Heart left ventricle (tissue), 16 donors: ENCODE measurements around the gene DOCK8. TPM values are rescaled to one million over a fixed set of nuclear protein-coding genes. Genes with fewer than 3 reads are reported as not detected.
"Not testable (repeated sequence)": the region's sequence is repeated elsewhere in the genome, so short reads cannot be mapped to it uniquely, and the experiment has no call there.

Experiments used
- ATAC-seq, 4 donors: fragments of 200-7000 bp; cut with Tn5 transposase; one replicate each; pipeline ENCODE4 v1.9.1; 2020 to 2022; ENCODE audit warnings: moderate library complexity in 4 of 4, mild to moderate bottlenecking in 3 of 4, moderate number of reproducible peaks in 1 of 4
- DNase-seq, 5 donors: peaks; one replicate each; pipeline ENCODE4 v3.0.0-alpha.2; 2020
- H3K27ac ChIP-seq, 12 donors: fragments of 200-600 bp; sonication (generic) in 4 of 12; one replicate each; pipeline versions ENCODE4 v1.5.0 to v1.8.0; 2016 to 2022; ENCODE audit warnings: mild to moderate bottlenecking in 2 of 12
- H3K27me3 ChIP-seq, 9 donors: fragments of 200-600 bp; sonication (generic) in 2 of 9; one replicate each; pipeline versions ENCODE4 v1.5.1 to v1.8.0; 2016 to 2022; ENCODE audit warnings: mild to moderate bottlenecking in 3 of 9
- H3K36me3 ChIP-seq, 9 donors: fragments of 200-600 bp; sonication (generic) in 2 of 9; one replicate each; pipeline versions ENCODE4 v1.5.0 to v1.8.0; 2018 to 2022; ENCODE audit warnings: mild to moderate bottlenecking in 2 of 9
- H3K4me1 ChIP-seq, 12 donors: fragments of 200-600 bp; sonication (generic) in 4 of 12; one replicate each; pipeline versions ENCODE4 v1.5.0 to v1.8.0; 2016 to 2022; ENCODE audit warnings: mild to moderate bottlenecking in 3 of 12
- H3K4me3 ChIP-seq, 12 donors: fragments of 200-600 bp; sonication (generic) in 4 of 12; one replicate each; pipeline versions ENCODE4 v1.5.0 to v1.8.0; 2017 to 2022; ENCODE audit warnings: mild to moderate bottlenecking in 9 of 12, moderate library complexity in 4 of 12
- H3K9me3 ChIP-seq, 12 donors: fragments of 200-600 bp; sonication (generic) in 4 of 12; one replicate each; pipeline versions ENCODE4 v1.5.0 to v1.8.0; 2016 to 2022; ENCODE audit warnings: mild to moderate bottlenecking in 1 of 12
- POLR2A ChIP-seq, 2 donors: fragments of 450-650 bp; IDR thresholded peaks; one replicate each; pipeline ENCODE4 v1.6.1; 2017; ENCODE audit warnings: antibody characterized with exemption in 2 of 2, mild to moderate bottlenecking in 2 of 2, moderate library complexity in 2 of 2
- WGBS, 4 donors: extraction: QIAGEN DNeasy Blood & Tissue Kit in 2 of 4; methylation state at CpG; one replicate each; pipeline versions ENCODE4 v1.1.5 to v1.1.7; 2013 to 2018; 5-methylcytosine and 5-hydroxymethylcytosine counted together
- intact Hi-C, 10 donors: fragments of 100-400 bp; cut with DNase I; formaldehyde crosslinking; loops; one replicate each; pipeline versions ENCODE4 v1.11.1 to v1.14.2; 2022
- polyA plus RNA-seq, 2 donors: library from polyadenylated mRNA; stranded (reverse); fragments of 200-250 nt; gene quantifications; one replicate each; pipeline ENCODE4 v1.2.3, GENCODE V29; 2013
- total RNA-seq, 9 donors: library from RNA; depleted of rRNA in 2 of 9; stranded (reverse); fragments of >200 nt in 2 of 9; fragmentation: NEBNext Ultra II Directional in 3 of 9; extraction: Animal tissue kit (Norgen Biotek cat#: 25700) in 3 of 9; gene quantifications; one replicate each; pipeline versions ENCODE4 v1.1.0 to v1.2.4, GENCODE V29; 2016 to 2023
- TF ChIP-seq, protein P1 (sequence below), 12 donors: fragments of 200-600 bp; sonication (generic) in 4 of 12; IDR thresholded peaks; one replicate each; pipeline versions ENCODE4 v1.5.0 to v1.8.0; 2018 to 2022; ENCODE audit warnings: antibody characterized with exemption in 12 of 12, mild to moderate bottlenecking in 5 of 12
- donor health status: ischemic (EF 13 %, LVEDD 7.1; RV severe dilation, severe dysfunction).
- donor health status: healthy with polysubstance abuse.
- donor health status: DM: no; HTN: yes; CAD: no.
- donor health status: DM: no; HTN: no; CAD: no.
- donor health status: ischemic (EF 25% LVEDD 6.9; RV normal size, moderate dysfunction).
- donor health status: ischemic (EF 25% LVEDD 5.7; RV mildly dilated, moderate dysfunction).
- donor health status: healthy.
- donor health status: DM: yes; HTN: yes; CAD: no.
- donor health status: ischemic (EF 35%, LVEDD 5.7; RV mildly dilated, moderate dysfunction).
- donor health status: nonischemic (EF 11% LVEDD 7.7; RV severe dilation, severe dysfunction).
- donor health status: DM: yes; HTN: yes; CAD: no.
- donor health status: PGD.
- donor health status: ischemic (EF 29% LVEDD 5.4; RV normal size, mild dysfunction).
- donor health status: nonischemic (EF 23%, LVEDD 6.1; RV moderate dilation, normal function).

Gene DOCK8
- total and polyA plus RNA-seq, 11 donors, result 1.2 to 36.1 (median 2.4) TPM

GRCh38 chr9:228929-229695 lies 14.4 kb downstream of the DOCK8 start:
- TF ChIP-seq, protein P1, sequence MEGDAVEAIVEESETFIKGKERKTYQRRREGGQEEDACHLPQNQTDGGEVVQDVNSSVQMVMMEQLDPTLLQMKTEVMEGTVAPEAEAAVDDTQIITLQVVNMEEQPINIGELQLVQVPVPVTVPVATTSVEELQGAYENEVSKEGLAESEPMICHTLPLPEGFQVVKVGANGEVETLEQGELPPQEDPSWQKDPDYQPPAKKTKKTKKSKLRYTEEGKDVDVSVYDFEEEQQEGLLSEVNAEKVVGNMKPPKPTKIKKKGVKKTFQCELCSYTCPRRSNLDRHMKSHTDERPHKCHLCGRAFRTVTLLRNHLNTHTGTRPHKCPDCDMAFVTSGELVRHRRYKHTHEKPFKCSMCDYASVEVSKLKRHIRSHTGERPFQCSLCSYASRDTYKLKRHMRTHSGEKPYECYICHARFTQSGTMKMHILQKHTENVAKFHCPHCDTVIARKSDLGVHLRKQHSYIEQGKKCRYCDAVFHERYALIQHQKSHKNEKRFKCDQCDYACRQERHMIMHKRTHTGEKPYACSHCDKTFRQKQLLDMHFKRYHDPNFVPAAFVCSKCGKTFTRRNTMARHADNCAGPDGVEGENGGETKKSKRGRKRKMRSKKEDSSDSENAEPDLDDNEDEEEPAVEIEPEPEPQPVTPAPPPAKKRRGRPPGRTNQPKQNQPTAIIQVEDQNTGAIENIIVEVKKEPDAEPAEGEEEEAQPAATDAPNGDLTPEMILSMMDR (IDR thresholded peaks at IDR 0.05), result no peak
- TF ChIP-seq POLR2A (IDR thresholded peaks at IDR 0.05), result no peak
- H3K9me3 ChIP-seq, result peaks cover 0 to 11% (median 0%) of the 10 kb centered on the region in 12 donors
- no peak overlapping the region for H3K4me3 ChIP-seq
- no peaks in the 10 kb centered on the region for H3K36me3 ChIP-seq
- peaks cover 0 to 26% (median 0%) of the 10 kb centered on the region in 12 donors for H3K4me1 ChIP-seq
- ATAC-seq, result no peak
- no peak for DNase-seq
- intact Hi-C loops, result loop anchor here in 1 of 10 donors (10.0 kb wide), 1 partner anchor 46 kb away; no protein-coding TSS in a partner anchor
- H3K27me3 ChIP-seq, result no peaks in the 10 kb centered on the region
- no peak overlapping the region for H3K27ac ChIP-seq
- 71 to 84% (median 78%) methylated on average over 5 of the region's 5 CpGs for WGBS, 4 donors

DNA sequence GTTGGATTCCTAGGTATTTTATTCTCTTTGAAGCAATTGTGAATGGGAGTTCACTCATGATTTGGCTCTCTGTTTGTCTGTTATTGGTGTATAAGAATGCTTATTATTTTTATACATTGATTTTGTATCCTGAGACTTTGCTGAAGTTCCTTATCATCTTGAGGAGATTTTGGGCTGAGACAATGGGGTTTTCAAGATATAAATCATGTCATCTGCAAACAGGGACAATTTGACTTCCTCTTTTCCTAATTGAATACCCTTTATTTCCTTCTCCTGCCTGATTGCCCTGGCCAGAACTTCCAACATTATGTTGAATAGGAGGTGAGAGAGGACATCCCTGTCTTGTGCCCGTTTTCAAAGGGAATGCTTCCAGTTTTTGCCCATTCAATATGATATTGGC lies 17.0 kb downstream of the DOCK8 start:
- H3K4me3 ChIP-seq, H3K27ac ChIP-seq, H3K36me3 ChIP-seq, DNase-seq, H3K4me1 ChIP-seq, intact Hi-C loops, H3K27me3 ChIP-seq, ATAC-seq: not testable (repeated sequence)
- 36 to 58% (median 46%) methylated on average over 1 of the region's 1 CpG for WGBS, 4 donors
- H3K9me3 ChIP-seq, result peaks cover 0 to 21% (median 1%) of the 10 kb centered on the region in 12 donors

- ATAC-seq, result not testable (repeated sequence)
- peaks cover 0 to 23% (median under 1%) of the 10 kb centered on the region in 12 donors for H3K9me3 ChIP-seq
- 45 to 63% methylated on average over 1 of the region's 1 CpG; no CpG with 5 or more reads in 2 of the 4 donors for WGBS, 4 donors
Measured at GRCh38 chr9:233708-234107, 19.0 kb downstream of the DOCK8 start.

DNA sequence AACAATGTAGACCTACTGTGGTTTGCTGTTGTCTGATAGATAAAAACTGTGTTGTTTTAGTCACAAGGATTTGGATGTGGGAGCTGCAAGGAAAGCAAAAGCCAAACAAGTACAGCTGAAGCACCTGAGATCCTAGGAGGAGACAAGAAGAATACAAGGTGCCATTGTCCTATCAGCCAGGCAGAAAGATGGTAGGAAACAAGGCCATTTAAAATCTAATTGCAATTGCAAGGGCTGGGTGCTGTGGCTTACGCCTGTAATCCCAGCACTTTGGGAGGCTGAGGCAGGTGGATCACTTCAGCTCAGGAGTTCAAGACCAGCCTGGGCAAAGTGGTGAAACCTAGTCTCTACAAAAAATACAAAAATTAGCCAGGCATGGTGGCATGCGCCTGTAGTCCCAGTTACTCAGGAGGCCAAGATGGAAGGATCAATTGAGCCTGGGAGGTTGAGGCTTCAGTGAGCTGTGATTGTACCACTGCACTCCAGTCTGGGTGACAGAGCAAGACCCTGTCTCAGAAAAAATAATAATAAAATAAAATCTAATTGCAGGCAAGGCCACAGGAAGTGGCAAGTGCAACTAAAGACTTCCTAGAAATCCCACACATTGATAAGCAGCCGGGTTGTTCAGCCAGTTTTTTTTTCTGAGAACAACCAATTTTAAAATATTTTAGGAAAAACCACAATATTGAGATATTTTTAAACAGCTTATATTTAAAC lies 22.6 kb downstream of the DOCK8 start:
- Histone ChIP-seq H3K9me3 (peaks cover 0 to 23% (median 0%) of the 10 kb centered on the region in 12 donors), H3K4me3 (no peak overlapping the region), H3K36me3 (no peaks in the 10 kb centered on the region), H3K27ac (no peak overlapping the region), H3K27me3 (peaks cover 0 to 7% (median 0%) of the 10 kb centered on the region in 9 donors), H3K4me1 (peaks cover 0 to 13% (median 0%) of the 10 kb centered on the region in 12 donors)
- WGBS, 4 donors, result 66 to 73% (median 70%) methylated on average over 3 of the region's 3 CpGs
- TF ChIP-seq POLR2A (IDR thresholded peaks at IDR 0.05), result no peak
- TF ChIP-seq, protein P1 (IDR thresholded peaks at IDR 0.05), result no peak
- intact Hi-C loops, result no loop called here
- no peak for DNase-seq
- no peak for ATAC-seq

More at GRCh38 chr9:233708-234107, 19.0 kb downstream of the DOCK8 start:
- H3K27me3 ChIP-seq, intact Hi-C loops, H3K4me3 ChIP-seq, DNase-seq, H3K27ac ChIP-seq, H3K36me3 ChIP-seq: not testable (repeated sequence)
- peaks cover 0 to 13% (median 0%) of the 10 kb centered on the region in 12 donors for H3K4me1 ChIP-seq

GRCh38 chr9:237858-238345 lies 23.2 kb downstream of the DOCK8 start:
- no peaks in the 10 kb centered on the region for H3K36me3 ChIP-seq
- 62 to 79% (median 72%) methylated on average over 4 of the region's 4 CpGs for WGBS, 4 donors
- H3K4me3 ChIP-seq, result no peak overlapping the region
- peaks cover 0 to 13% (median 0%) of the 10 kb centered on the region in 12 donors for H3K4me1 ChIP-seq
- TF ChIP-seq, protein P1 (IDR thresholded peaks at IDR 0.05), result no peak
- no peak for TF ChIP-seq POLR2A (IDR thresholded peaks at IDR 0.05)
- no peak overlapping the region for H3K27ac ChIP-seq
- H3K27me3 ChIP-seq, result peaks cover 0 to 7% (median 0%) of the 10 kb centered on the region in 9 donors
- intact Hi-C loops, result no loop called here
- ATAC-seq (no peak), DNase-seq (no peak)
- peaks cover 0 to 23% (median 0%) of the 10 kb centered on the region in 12 donors for H3K9me3 ChIP-seq
